Body of pancreas (tissue), 4 donors: ENCODE data around the gene SPTSSB. TPM values are rescaled to one million over a fixed set of nuclear protein-coding genes. Genes with fewer than 3 reads are reported as not detected.

ENCODE experiments used
- ATAC-seq: fragments of 150-250 bp; one replicate; pipeline ENCODE4 v1.9.1; 2016
- DNase-seq, 4 donors: peaks; one replicate each; pipeline ENCODE4 v3.0.0-alpha.2; 2019
- H3K27ac ChIP-seq, 4 donors: fragments of 200-600 bp; sonication (generic); 1 replicate in 3 of 4; 2 replicates in 1 of 4; pipeline versions ENCODE4 v1.5.1 to v1.6.1; 2016 to 2019; ENCODE audit warnings: mild to moderate bottlenecking in 1 of 4, mixed read lengths in 1 of 4, moderate library complexity in 1 of 4
- H3K27me3 ChIP-seq, 2 donors: fragments of 200-600 bp; sonication (generic); one replicate each; pipeline ENCODE4 v1.6.0; 2016; ENCODE audit warnings: mild to moderate bottlenecking in 1 of 2
- H3K36me3 ChIP-seq, 2 donors: fragments of 200-600 bp; sonication (generic); replicated peaks in 1 of 2; 2 replicates each; pipeline ENCODE4 v1.5.1; 2016; ENCODE audit warnings: low read depth in 2 of 2; ENCODE audit not compliant: insufficient read depth in 1 of 2
- H3K4me1 ChIP-seq: fragments of 200-600 bp; sonication (generic); one replicate; pipeline ENCODE4 v1.6.0; 2016
- H3K4me3 ChIP-seq, 2 donors: fragments of 200-600 bp; sonication (generic); 1 replicate in 1 of 2; 2 replicates in 1 of 2; pipeline ENCODE4 v1.5.1; 2016 to 2019
- H3K9me3 ChIP-seq, 3 donors: fragments of 200-600 bp; sonication (generic); 1 replicate in 2 of 3; 2 replicates in 1 of 3; pipeline ENCODE4 v1.5.1; 2016
- POLR2A ChIP-seq, 3 donors: fragments of 450-650 bp; IDR thresholded peaks; one replicate each; pipeline ENCODE4 v1.6.1; 2016; ENCODE audit warnings: antibody characterized with exemption in 3 of 3, mild to moderate bottlenecking in 2 of 3
- WGBS, 2 donors: methylation state at CpG; one replicate each; pipeline ENCODE4 v1.1.5; 2017; 5-methylcytosine and 5-hydroxymethylcytosine counted together
- intact Hi-C: fragments of 100-400 bp; cut with DNase I; formaldehyde crosslinking; loops from one replicate; pipeline ENCODE4 v1.15.1; 2023
- total RNA-seq, 2 donors: library from RNA; depleted of rRNA; stranded (reverse); fragments of >200 nt; gene quantifications; one replicate each; pipeline ENCODE4 v1.1.0, GENCODE V29; 2016
- TF ChIP-seq, protein P1 (sequence below), 7 experiments: fragments of 450-650 bp in 4 of 7; fragments of 200-600 bp in 3 of 7; sonication (generic) in 3 of 7; IDR thresholded peaks; one replicate each; pipeline ENCODE4 v1.5.1; 2016 to 2019; ENCODE audit warnings: antibody characterized with exemption in 7 of 7

The SPTSSB gene
- total RNA-seq, 2 donors from 2014 or later = 3.4 TPM; not detected in 1

DNA sequence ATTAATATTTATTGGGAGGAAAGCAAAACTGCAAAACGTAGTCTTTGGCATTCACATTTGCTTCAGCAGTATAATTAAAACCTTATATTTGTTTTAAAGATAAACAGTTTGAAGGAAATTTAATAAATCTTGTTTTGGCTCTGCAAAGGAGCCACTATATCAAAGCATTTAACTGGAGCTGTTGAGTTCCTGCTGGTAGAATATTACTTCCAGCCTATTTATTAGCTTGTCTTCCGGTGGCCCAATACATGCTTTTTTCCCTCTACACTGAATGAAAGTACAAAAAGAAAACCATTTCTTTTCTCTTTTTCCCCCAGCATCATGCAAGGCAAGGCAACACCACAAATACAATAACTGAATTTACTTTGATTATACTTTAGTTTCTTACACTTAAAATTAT is 26.3 kb downstream of the SPTSSB start:
- TF ChIP-seq POLR2A (IDR thresholded peaks at IDR 0.05) = no peak
- TF ChIP-seq, protein P1, sequence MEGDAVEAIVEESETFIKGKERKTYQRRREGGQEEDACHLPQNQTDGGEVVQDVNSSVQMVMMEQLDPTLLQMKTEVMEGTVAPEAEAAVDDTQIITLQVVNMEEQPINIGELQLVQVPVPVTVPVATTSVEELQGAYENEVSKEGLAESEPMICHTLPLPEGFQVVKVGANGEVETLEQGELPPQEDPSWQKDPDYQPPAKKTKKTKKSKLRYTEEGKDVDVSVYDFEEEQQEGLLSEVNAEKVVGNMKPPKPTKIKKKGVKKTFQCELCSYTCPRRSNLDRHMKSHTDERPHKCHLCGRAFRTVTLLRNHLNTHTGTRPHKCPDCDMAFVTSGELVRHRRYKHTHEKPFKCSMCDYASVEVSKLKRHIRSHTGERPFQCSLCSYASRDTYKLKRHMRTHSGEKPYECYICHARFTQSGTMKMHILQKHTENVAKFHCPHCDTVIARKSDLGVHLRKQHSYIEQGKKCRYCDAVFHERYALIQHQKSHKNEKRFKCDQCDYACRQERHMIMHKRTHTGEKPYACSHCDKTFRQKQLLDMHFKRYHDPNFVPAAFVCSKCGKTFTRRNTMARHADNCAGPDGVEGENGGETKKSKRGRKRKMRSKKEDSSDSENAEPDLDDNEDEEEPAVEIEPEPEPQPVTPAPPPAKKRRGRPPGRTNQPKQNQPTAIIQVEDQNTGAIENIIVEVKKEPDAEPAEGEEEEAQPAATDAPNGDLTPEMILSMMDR (IDR thresholded peaks at IDR 0.05) = no peak
- intact Hi-C loops = no loop called here
- H3K27ac ChIP-seq = no peak overlapping the region
- DNase-seq (no peak), ATAC-seq (no peak)
- H3K36me3 ChIP-seq = no peaks in the 10 kb centered on the region
- 40 to 56% methylated on average over 2 of the region's 2 CpGs for WGBS, 2 donors
- H3K4me1 ChIP-seq = no peaks in the 10 kb centered on the region
- H3K4me3 ChIP-seq = no peak overlapping the region
- H3K27me3 ChIP-seq = no peaks in the 10 kb centered on the region
- H3K9me3 ChIP-seq = no peaks in the 10 kb centered on the region

- TF ChIP-seq, protein P1 (IDR thresholded peaks at IDR 0.05) = no peak
- TF ChIP-seq POLR2A (IDR thresholded peaks at IDR 0.05) = no peak
- ATAC-seq (no peak), DNase-seq (no peak)
- H3K36me3 ChIP-seq = no peaks in the 10 kb centered on the region
- H3K9me3 ChIP-seq = no peaks in the 10 kb centered on the region
- H3K4me3 ChIP-seq = no peak overlapping the region
- 73 to 100% methylated on average over 1 of the region's 1 CpG for WGBS, 2 donors
- H3K4me1 ChIP-seq = no peaks in the 10 kb centered on the region
- H3K27ac ChIP-seq = no peak overlapping the region
- intact Hi-C loops = no loop called here
- no peaks in the 10 kb centered on the region for H3K27me3 ChIP-seq
Measured at GRCh38 chr3:161343986-161344385, 27.3 kb downstream of the SPTSSB start.

GRCh38 chr3:161343540-161343939 is 27.8 kb downstream of the SPTSSB start:
- intact Hi-C loops = no loop called here
- TF ChIP-seq POLR2A (IDR thresholded peaks at IDR 0.05) = no peak
- TF ChIP-seq, protein P1 (IDR thresholded peaks at IDR 0.05) = no peak
- no peak for ATAC-seq
- Histone ChIP-seq H3K4me1 (no peaks in the 10 kb centered on the region), H3K27me3 (no peaks in the 10 kb centered on the region), H3K36me3 (no peaks in the 10 kb centered on the region), H3K4me3 (no peak overlapping the region), H3K9me3 (no peaks in the 10 kb centered on the region), H3K27ac (no peak overlapping the region)
- 55 to 63% methylated on average over 3 of the region's 3 CpGs for WGBS, 2 donors
- no peak for DNase-seq

DNA sequence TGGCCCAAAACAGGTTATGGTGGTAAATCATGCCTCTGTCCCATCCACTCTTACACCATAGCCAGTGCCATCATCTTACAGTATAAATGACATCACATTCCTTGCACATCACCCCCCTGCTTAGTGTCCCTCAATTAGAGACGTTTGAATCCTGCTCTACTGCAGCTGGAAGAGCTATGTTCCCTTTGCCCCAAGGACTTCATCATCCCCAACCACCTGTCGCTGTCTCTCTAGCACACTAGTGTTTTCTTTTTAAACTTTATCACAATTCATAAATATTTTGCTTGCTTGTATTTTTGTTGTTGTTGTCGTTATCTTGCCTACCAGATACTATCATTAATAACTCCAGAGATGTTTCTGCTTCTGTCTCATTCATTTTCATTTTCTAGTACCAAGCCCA is 28.7 kb downstream of the SPTSSB start:
- H3K27me3 ChIP-seq = no peaks in the 10 kb centered on the region
- H3K4me1 ChIP-seq = no peaks in the 10 kb centered on the region
- no peak for TF ChIP-seq POLR2A (IDR thresholded peaks at IDR 0.05)
- TF ChIP-seq, protein P1 (IDR thresholded peaks at IDR 0.05) = no peak
- H3K36me3 ChIP-seq = no peaks in the 10 kb centered on the region
- ATAC-seq = no peak
- H3K9me3 ChIP-seq = no peaks in the 10 kb centered on the region
- intact Hi-C loops = no loop called here
- no peak for DNase-seq
- 66 to 72% methylated on average over 3 of the region's 3 CpGs for WGBS, 2 donors
- H3K4me3 ChIP-seq = no peak overlapping the region
- no peak overlapping the region for H3K27ac ChIP-seq
